CD14-positive monocyte (primary cell): ENCODE measurements around the gene WDR18. TPM values are rescaled to one million over a fixed set of nuclear protein-coding genes. Genes with fewer than 3 reads are reported as not detected.
A peak's percentile ranks its signal among the peaks of the same experiment; 100 is the strongest.

Experiments used
- DNase-seq, 3 donors: peaks; one replicate each; pipeline ENCODE4 v3.0.0-alpha.2; 2011 to 2022
- H2AFZ ChIP-seq: 2 replicates; pipeline ENCODE4 v1.6.0; 2012; ENCODE audit warnings: mild to moderate bottlenecking, low read depth, low read length, inconsistent platforms; ENCODE audit not compliant: insufficient read depth, poor library complexity, severe bottlenecking
- H3K27ac ChIP-seq, 2 donors: 1 replicate in 1 of 2; 2 replicates in 1 of 2; pipeline ENCODE4 v1.5.1; 2012 to 2013; ENCODE audit warnings: low read length in 2 of 2, control low read depth in 1 of 2, inconsistent platforms in 1 of 2, low read depth in 1 of 2, mild to moderate bottlenecking in 1 of 2
- H3K27me3 ChIP-seq, 2 donors: one replicate each; pipeline versions ENCODE4 v1.6.0 to v1.6.1; 2011 to 2013; ENCODE audit warnings: low read length in 2 of 2; ENCODE audit not compliant: control insufficient read depth in 2 of 2, insufficient read depth in 2 of 2
- H3K36me3 ChIP-seq, 2 donors: replicated peaks in 1 of 2; 1 replicate in 1 of 2; 2 replicates in 1 of 2; pipeline versions ENCODE4 v1.5.1 to v1.6.1; 2012 to 2013; ENCODE audit warnings: low read length in 2 of 2, control low read depth in 1 of 2, inconsistent platforms in 1 of 2, mild to moderate bottlenecking in 1 of 2; ENCODE audit not compliant: insufficient read depth in 2 of 2, control insufficient read depth in 1 of 2
- H3K4me1 ChIP-seq, 2 donors: 1 replicate in 1 of 2; 2 replicates in 1 of 2; pipeline versions ENCODE4 v1.5.1 to v1.6.1; 2012 to 2013; ENCODE audit warnings: low read length in 2 of 2, control low read depth in 1 of 2, inconsistent platforms in 1 of 2, mild to moderate bottlenecking in 1 of 2, moderate library complexity in 1 of 2; ENCODE audit not compliant: insufficient read depth in 2 of 2, control insufficient read depth in 1 of 2
- H3K4me2 ChIP-seq: replicated peaks from 2 replicates; pipeline ENCODE3; 2012; ENCODE audit warnings: low read length, moderate library complexity, mild to moderate bottlenecking; ENCODE audit not compliant: poor library complexity, severe bottlenecking; ENCODE audit errors: extremely low read depth
- H3K4me3 ChIP-seq, 3 experiments: fragments of 200-600 bp in 1 of 3; sonication (generic) in 1 of 3; replicated peaks in 1 of 3; 1 replicate in 2 of 3; 2 replicates in 1 of 3; pipeline ENCODE4 v1.5.1; 2011 to 2013; ENCODE audit warnings: low read length in 3 of 3, mild to moderate bottlenecking in 3 of 3, control low read depth in 2 of 3, low read depth in 2 of 3, inconsistent platforms in 1 of 3, moderate library complexity in 1 of 3
- H3K79me2 ChIP-seq: 2 replicates; pipeline ENCODE4 v1.6.0; 2012; ENCODE audit warnings: mild to moderate bottlenecking, control low read depth, inconsistent platforms, low read length, moderate library complexity; ENCODE audit not compliant: insufficient read depth
- H3K9ac ChIP-seq: 2 replicates; pipeline ENCODE4 v1.6.0; 2017; ENCODE audit warnings: low read length, mild to moderate bottlenecking; ENCODE audit not compliant: insufficient read depth, poor library complexity, severe bottlenecking
- H3K9me3 ChIP-seq, 2 donors: replicated peaks in 1 of 2; 1 replicate in 1 of 2; 2 replicates in 1 of 2; pipeline versions ENCODE4 v1.5.1 to v1.6.1; 2012 to 2013; ENCODE audit warnings: low read length in 2 of 2, control low read depth in 1 of 2; ENCODE audit not compliant: control insufficient read depth in 1 of 2, insufficient read depth in 1 of 2
- H4K20me1 ChIP-seq: 2 replicates; pipeline ENCODE4 v1.6.0; 2012; ENCODE audit warnings: mild to moderate bottlenecking, low read length, control low read depth, moderate library complexity; ENCODE audit not compliant: insufficient read depth
- H3K27ac Mint-ChIP-seq, 7 donors: one replicate each; pipeline ENCODE4 v1.8.0; 2020; ENCODE audit warnings: mild to moderate bottlenecking in 7 of 7, mixed read lengths in 7 of 7, moderate library complexity in 6 of 7, inconsistent platforms in 2 of 7
- H3K27me3 Mint-ChIP-seq, 3 donors: one replicate each; pipeline ENCODE4 v1.8.0; 2021 to 2022; ENCODE audit warnings: low read depth in 3 of 3, mild to moderate bottlenecking in 3 of 3, mixed read lengths in 3 of 3, moderate library complexity in 3 of 3, inconsistent platforms in 1 of 3
- H3K36me3 Mint-ChIP-seq, 2 donors: one replicate each; pipeline ENCODE4 v1.8.0; 2020; ENCODE audit warnings: mixed read lengths in 2 of 2, inconsistent platforms in 1 of 2, mild to moderate bottlenecking in 1 of 2
- H3K4me1 Mint-ChIP-seq: one replicate; pipeline ENCODE4 v1.8.0; 2020; ENCODE audit warnings: mild to moderate bottlenecking, mixed read lengths
- H3K4me3 Mint-ChIP-seq, 2 donors: one replicate each; pipeline ENCODE4 v1.8.0; 2020; ENCODE audit warnings: mild to moderate bottlenecking in 2 of 2, mixed read lengths in 2 of 2, moderate library complexity in 1 of 2
- H3K9me3 Mint-ChIP-seq, 7 donors: one replicate each; pipeline ENCODE4 v1.8.0; 2020 to 2022; ENCODE audit warnings: mixed read lengths in 7 of 7, mild to moderate bottlenecking in 6 of 7, moderate library complexity in 6 of 7, inconsistent platforms in 2 of 7
- CTCF ChIP-seq: fragments of 200-600 bp; IDR thresholded peaks from one replicate; pipeline ENCODE4 v1.8.0; 2022; ENCODE audit warnings: antibody characterized with exemption, mild to moderate bottlenecking
- WGBS: methylation state at CpG from one replicate; pipeline ENCODE4 v1.1.5; 2013; ENCODE audit warnings: missing lambda C conversion rate; ENCODE audit not compliant: insufficient coverage; 5-methylcytosine and 5-hydroxymethylcytosine counted together
- intact Hi-C, 2 donors: fragments of 100-400 bp; cut with micrococcal nuclease; formaldehyde crosslinking; loops; one replicate each; pipeline versions ENCODE4 v1.15.0 to v1.15.1; 2023
- polyA plus RNA-seq, 3 donors: library from polyadenylated mRNA; depleted of rRNA in 1 of 3; unstranded in 2 of 3; stranded (reverse) in 1 of 3; fragments of 300-500 nt in 2 of 3; fragments of >200 nt in 1 of 3; fragmentation: Illumina TruSeq in 2 of 3; gene quantifications; 1 replicate in 2 of 3; 2 replicates in 1 of 3; pipeline ENCODE4 v1.2.3, GENCODE V29; 2012 to 2021

Gene WDR18
- polyA plus RNA-seq, 3 donors: 21.3 to 52.7 (median 49.9) TPM

GRCh38 chr19:939922-940321 is 44.2 kb upstream of the WDR18 start:
- H3K4me2 ChIP-seq: peak overlapping the region; percentile 78
- H3K9me3 Mint-ChIP-seq: peaks cover 0 to 2% (median 0%) of the 10 kb centered on the region in 7 donors
- H3K27ac Mint-ChIP-seq: peak overlapping the region; percentile 55 to 82 (median 76)
- peaks cover 46% of the 10 kb centered on the region for H3K4me1 Mint-ChIP-seq
- peaks cover 29 to 46% of the 10 kb centered on the region in 2 donors for H3K4me1 ChIP-seq
- no peak for TF ChIP-seq CTCF
- H3K9ac ChIP-seq: no peak overlapping the region
- peaks cover 31 to 63% of the 10 kb centered on the region in 2 donors for H3K36me3 Mint-ChIP-seq
- H3K27ac ChIP-seq: peak overlapping the region; percentile 42 to 75
- intact Hi-C loops: loop anchor here (2.0 kb wide), 1 partner anchor 13 kb away; the partner anchor contains the start of gene ARID3A (in 2 of the 2)
- 100% methylated on average over 5 of the region's 7 CpGs for WGBS
- H3K9me3 ChIP-seq: no peaks in the 10 kb centered on the region
- peaks cover 13 to 50% of the 10 kb centered on the region in 2 donors for H3K36me3 ChIP-seq
- peak overlapping the region in 1 of 3 experiments; percentile 71 for H3K4me3 ChIP-seq
- no peaks in the 10 kb centered on the region for H3K27me3 ChIP-seq
- DNase-seq: no peak
- peaks cover 0 to 1% (median 0%) of the 10 kb centered on the region in 3 donors for H3K27me3 Mint-ChIP-seq
- no peak overlapping the region for H2AFZ ChIP-seq
- peaks cover 100% of the 10 kb centered on the region for H3K79me2 ChIP-seq
- peak overlapping the region; percentile 62 to 77 for H3K4me3 Mint-ChIP-seq
- H4K20me1 ChIP-seq: peaks cover 100% of the 10 kb centered on the region

- H3K9me3 ChIP-seq: no peaks in the 10 kb centered on the region
- peaks cover 19 to 50% of the 10 kb centered on the region in 2 donors for H3K36me3 ChIP-seq
- DNase-seq: peak; percentile 76 to 90 (median 90)
- peak overlapping the region; percentile 60 for H3K9ac ChIP-seq
- peaks cover 0 to 1% (median 0%) of the 10 kb centered on the region in 3 donors for H3K27me3 Mint-ChIP-seq
- peak overlapping the region; percentile 17 to 71 (median 21) for H3K4me3 ChIP-seq
- H3K4me1 ChIP-seq: peaks cover 22 to 39% of the 10 kb centered on the region in 2 donors
- no peak overlapping the region for H2AFZ ChIP-seq
- intact Hi-C loops: loop anchor here (2.0 kb wide), 1 partner anchor 14 kb away; the partner anchor contains the start of gene ARID3A (in 2 of the 2)
- WGBS: under 1% methylated on average over 64 of the region's 64 CpGs
- peaks cover 100% of the 10 kb centered on the region for H4K20me1 ChIP-seq
- H3K27me3 ChIP-seq: no peaks in the 10 kb centered on the region
- H3K27ac Mint-ChIP-seq: peak overlapping the region; percentile 56 to 82 (median 76)
- H3K4me3 Mint-ChIP-seq: peak overlapping the region; percentile 72 to 85
- H3K9me3 Mint-ChIP-seq: peaks cover 0 to 2% (median 0%) of the 10 kb centered on the region in 7 donors
- H3K4me1 Mint-ChIP-seq: peaks cover 43% of the 10 kb centered on the region
- peak overlapping the region; percentile 42 to 75 for H3K27ac ChIP-seq
- peak; percentile 22 for TF ChIP-seq CTCF
- H3K4me2 ChIP-seq: peak overlapping the region; percentile 78
- H3K36me3 Mint-ChIP-seq: peaks cover 34 to 67% of the 10 kb centered on the region in 2 donors
- peaks cover 100% of the 10 kb centered on the region for H3K79me2 ChIP-seq
These were observed 43.4 kb upstream of the WDR18 start for GRCh38 chr19:940591-941291.
